Measurements from ENCODE around the gene ACOT9.

Gene ACOT9

GRCh38 chrX:23705235-23705634 lies 37.8 kb downstream of the ACOT9 start:
- no peak overlapping the region for H3K4me2 ChIP-seq
- no peaks in the 10 kb centered on the region for H3K79me2 ChIP-seq (ENCODE audit: insufficient read depth, low read depth)
- H3K27me3 ChIP-seq (ENCODE audit: insufficient read depth, low read depth): no peaks in the 10 kb centered on the region
- no peak overlapping the region for H3K27ac ChIP-seq
- H3K9ac ChIP-seq: no peak overlapping the region
- TF ChIP-seq CTCF (conservative IDR thresholded peaks at IDR 0.05; ENCODE audit: low read depth, low read length): no peak
- H4K20me1 ChIP-seq (ENCODE audit: insufficient read depth): no peaks in the 10 kb centered on the region
- peaks cover 17% of the 10 kb centered on the region for H3K4me1 ChIP-seq (ENCODE audit: low read depth, poor library complexity, severe bottlenecking)
- no peak overlapping the region for H3K4me3 ChIP-seq (IDR thresholded peaks at IDR 0.05; ENCODE audit: insufficient read depth, low read depth, low read length)
- H2AFZ ChIP-seq (ENCODE audit: low read depth): no peak overlapping the region
- H3K36me3 ChIP-seq (ENCODE audit: insufficient read depth): no peaks in the 10 kb centered on the region

GRCh38 chrX:23704673-23705206 lies 38.3 kb downstream of the ACOT9 start:
- H3K4me1 ChIP-seq (ENCODE audit: low read depth, poor library complexity, severe bottlenecking): peaks cover 13% of the 10 kb centered on the region
- no peak overlapping the region for H3K9ac ChIP-seq
- no peaks in the 10 kb centered on the region for H3K36me3 ChIP-seq (ENCODE audit: insufficient read depth)
- no peaks in the 10 kb centered on the region for H4K20me1 ChIP-seq (ENCODE audit: insufficient read depth)
- H3K27ac ChIP-seq: no peak overlapping the region
- no peak overlapping the region for H2AFZ ChIP-seq (ENCODE audit: low read depth)
- H3K27me3 ChIP-seq (ENCODE audit: insufficient read depth, low read depth): no peaks in the 10 kb centered on the region
- no peak for TF ChIP-seq CTCF (conservative IDR thresholded peaks at IDR 0.05; ENCODE audit: low read depth, low read length)
- no peak overlapping the region for H3K4me3 ChIP-seq (IDR thresholded peaks at IDR 0.05; ENCODE audit: insufficient read depth, low read depth, low read length)
- no peak overlapping the region for H3K4me2 ChIP-seq
- H3K79me2 ChIP-seq (ENCODE audit: insufficient read depth, low read depth): no peaks in the 10 kb centered on the region

GRCh38 chrX:23699636-23700194 lies 43.4 kb downstream of the ACOT9 start:
- no peak overlapping the region for H3K9ac ChIP-seq
- no peaks in the 10 kb centered on the region for H3K27me3 ChIP-seq (ENCODE audit: insufficient read depth, low read depth)
- H3K4me1 ChIP-seq (ENCODE audit: low read depth, poor library complexity, severe bottlenecking): no peaks in the 10 kb centered on the region
- no peak overlapping the region for H2AFZ ChIP-seq (ENCODE audit: low read depth)
- no peaks in the 10 kb centered on the region for H3K79me2 ChIP-seq (ENCODE audit: insufficient read depth, low read depth)
- no peak overlapping the region for H3K4me3 ChIP-seq (IDR thresholded peaks at IDR 0.05; ENCODE audit: insufficient read depth, low read depth, low read length)
- H3K36me3 ChIP-seq (ENCODE audit: insufficient read depth): no peaks in the 10 kb centered on the region
- no peak overlapping the region for H3K4me2 ChIP-seq
- H4K20me1 ChIP-seq (ENCODE audit: insufficient read depth): no peaks in the 10 kb centered on the region
- no peak for TF ChIP-seq CTCF (conservative IDR thresholded peaks at IDR 0.05; ENCODE audit: low read depth, low read length)
- H3K27ac ChIP-seq: no peak overlapping the region

GRCh38 chrX:23694606-23695005 lies 48.5 kb downstream of the ACOT9 start:
- Histone ChIP-seq H3K9ac (no peak overlapping the region), H4K20me1 (ENCODE audit: insufficient read depth) (no peaks in the 10 kb centered on the region), H3K27me3 (ENCODE audit: insufficient read depth, low read depth) (no peaks in the 10 kb centered on the region), H3K27ac (no peak overlapping the region), H2AFZ (ENCODE audit: low read depth) (no peak overlapping the region), H3K36me3 (ENCODE audit: insufficient read depth) (no peaks in the 10 kb centered on the region), H3K4me1 (ENCODE audit: low read depth, poor library complexity, severe bottlenecking) (no peaks in the 10 kb centered on the region), H3K4me2 (no peak overlapping the region), H3K4me3 (IDR thresholded peaks at IDR 0.05; ENCODE audit: insufficient read depth, low read depth, low read length) (no peak overlapping the region), H3K79me2 (ENCODE audit: insufficient read depth, low read depth) (no peaks in the 10 kb centered on the region)
- TF ChIP-seq CTCF (conservative IDR thresholded peaks at IDR 0.05; ENCODE audit: low read depth, low read length): no peak

Data from KMS-11 (cell line).